ENCODE measurements around the gene SLC6A6. TPM values are rescaled to one million over a fixed set of nuclear protein-coding genes. Genes with fewer than 3 reads are reported as not detected.

Gene SLC6A6
- total RNA-seq, 2 experiments from 2014 or later = 27.8 to 31.2 TPM

DNA sequence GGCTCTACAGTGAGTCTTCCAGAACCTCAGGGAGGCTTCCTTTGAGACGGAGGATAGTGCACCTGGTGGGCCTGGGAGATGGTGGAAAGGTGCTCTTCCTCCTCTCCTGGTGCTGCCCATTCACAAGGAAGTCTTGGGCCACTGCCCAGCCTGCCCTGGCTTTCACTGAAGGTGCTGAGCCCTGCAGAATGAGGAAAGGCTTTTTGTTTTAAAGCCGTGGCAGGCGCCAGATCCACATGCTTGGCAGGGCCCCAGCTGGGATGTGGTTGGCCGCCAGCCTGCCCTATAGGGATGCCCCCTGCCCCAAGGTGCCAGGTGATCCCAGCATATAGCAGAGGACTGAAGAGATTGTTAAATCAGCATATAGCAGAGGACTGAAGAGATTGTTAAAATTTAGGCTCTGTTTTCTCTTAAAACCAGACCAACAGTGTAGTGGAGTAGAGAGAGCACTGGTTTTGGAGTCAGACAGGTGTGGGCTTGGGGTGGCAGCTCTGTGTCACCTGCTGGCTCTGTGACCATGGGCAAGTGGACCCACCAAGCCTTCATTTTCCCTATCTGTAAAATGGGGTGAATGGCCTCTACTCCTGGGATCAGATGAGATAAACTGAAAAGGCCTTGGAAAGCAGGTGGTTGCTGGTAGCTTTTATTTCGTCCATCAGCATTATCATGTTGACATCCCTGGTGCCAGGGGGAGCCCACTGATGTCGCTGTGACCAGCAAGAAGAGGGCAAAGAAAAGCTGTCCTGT, 53.3 kb downstream of the SLC6A6 start:
- ATAC-seq (ENCODE audit: poor library complexity) = no peak
- TF ChIP-seq, protein P1, sequence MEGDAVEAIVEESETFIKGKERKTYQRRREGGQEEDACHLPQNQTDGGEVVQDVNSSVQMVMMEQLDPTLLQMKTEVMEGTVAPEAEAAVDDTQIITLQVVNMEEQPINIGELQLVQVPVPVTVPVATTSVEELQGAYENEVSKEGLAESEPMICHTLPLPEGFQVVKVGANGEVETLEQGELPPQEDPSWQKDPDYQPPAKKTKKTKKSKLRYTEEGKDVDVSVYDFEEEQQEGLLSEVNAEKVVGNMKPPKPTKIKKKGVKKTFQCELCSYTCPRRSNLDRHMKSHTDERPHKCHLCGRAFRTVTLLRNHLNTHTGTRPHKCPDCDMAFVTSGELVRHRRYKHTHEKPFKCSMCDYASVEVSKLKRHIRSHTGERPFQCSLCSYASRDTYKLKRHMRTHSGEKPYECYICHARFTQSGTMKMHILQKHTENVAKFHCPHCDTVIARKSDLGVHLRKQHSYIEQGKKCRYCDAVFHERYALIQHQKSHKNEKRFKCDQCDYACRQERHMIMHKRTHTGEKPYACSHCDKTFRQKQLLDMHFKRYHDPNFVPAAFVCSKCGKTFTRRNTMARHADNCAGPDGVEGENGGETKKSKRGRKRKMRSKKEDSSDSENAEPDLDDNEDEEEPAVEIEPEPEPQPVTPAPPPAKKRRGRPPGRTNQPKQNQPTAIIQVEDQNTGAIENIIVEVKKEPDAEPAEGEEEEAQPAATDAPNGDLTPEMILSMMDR (IDR thresholded peaks at IDR 0.05) = no peak
- Histone ChIP-seq H3K27ac (ENCODE audit: low read depth in 1 of 2, low read length in 2 of 2) (no peak overlapping the region), H3K4me1 (ENCODE audit: insufficient read depth, low read length) (no peaks in the 10 kb centered on the region), H3K9me3 (ENCODE audit: control insufficient read depth in 1 of 2, insufficient read depth in 1 of 2, low read length in 2 of 2) (no peaks in the 10 kb centered on the region), H3K4me3 (ENCODE audit: low read length) (no peak overlapping the region), H3K27me3 (ENCODE audit: control insufficient read depth in 1 of 2, insufficient read depth in 2 of 2, low read length in 2 of 2) (no peaks in the 10 kb centered on the region), H3K36me3 (ENCODE audit: insufficient read depth, low read length) (peaks cover 71% of the 10 kb centered on the region)
- H3K27ac Mint-ChIP-seq = no peak overlapping the region
- CTCF ChIA-PET = interaction anchor here (0.7 kb wide), 1 partner anchor 50 kb away, joined by 3 read pairs; no protein-coding TSS in a partner anchor
- no peak for DNase-seq
- intact Hi-C loops (cut with DNase I, micrococcal nuclease) = no loop called here
- no peaks in the 10 kb centered on the region for H3K27me3 Mint-ChIP-seq
- H3K4me1 Mint-ChIP-seq (ENCODE audit: low read depth) = no peaks in the 10 kb centered on the region
- POLR2A ChIA-PET = no interaction called here
- H3K9me3 Mint-ChIP-seq = no peaks in the 10 kb centered on the region
- no peak overlapping the region for H3K4me3 Mint-ChIP-seq
- peaks cover 66% of the 10 kb centered on the region for H3K36me3 Mint-ChIP-seq (ENCODE audit: low read depth)

DNA sequence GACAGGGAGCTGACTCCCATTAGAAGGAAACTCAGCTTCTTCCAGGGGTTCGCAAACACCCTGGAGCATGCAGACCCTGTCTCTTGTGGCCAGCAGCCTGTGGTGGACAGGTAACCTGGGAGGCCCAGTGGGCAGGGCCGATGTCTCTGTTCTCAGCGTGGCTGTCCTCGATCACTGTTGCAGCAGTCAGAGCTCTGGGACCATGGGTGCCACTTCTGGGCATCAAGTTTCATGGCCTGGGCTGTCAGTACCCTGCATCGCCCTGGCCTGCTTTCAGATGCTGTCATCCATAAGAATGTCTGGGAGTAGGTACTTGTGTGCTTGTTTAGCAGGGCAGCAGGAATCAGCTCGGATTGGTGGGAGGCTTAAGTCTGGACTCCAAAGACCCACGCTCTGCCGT, 54.4 kb downstream of the SLC6A6 start:
- intact Hi-C loops (cut with DNase I, micrococcal nuclease) = no loop called here

DNA sequence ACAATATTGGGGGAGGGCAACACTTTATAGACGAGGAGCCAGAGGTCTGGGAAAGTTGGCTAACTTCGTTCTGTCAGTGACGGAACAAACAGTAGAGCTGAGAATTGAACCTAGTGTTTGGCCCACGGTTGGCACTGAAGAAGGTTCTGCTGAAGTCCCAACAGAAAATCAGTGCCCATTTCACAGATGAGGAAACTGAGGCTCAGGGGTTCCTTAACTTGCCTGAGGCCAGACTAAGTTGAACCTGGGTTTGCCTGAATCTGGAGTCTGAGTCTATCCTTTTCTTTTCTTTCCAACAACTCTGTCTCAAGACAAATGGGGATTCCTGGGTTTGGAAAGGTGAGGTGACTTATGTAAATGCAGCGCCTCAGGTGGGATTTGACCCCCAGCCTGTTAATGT, 55.1 kb downstream of the SLC6A6 start:
- H3K4me1 ChIP-seq (ENCODE audit: insufficient read depth, low read length) = no peaks in the 10 kb centered on the region
- Mint-ChIP-seq H3K27me3 (no peaks in the 10 kb centered on the region), H3K4me3 (no peak overlapping the region), H3K27ac (no peak overlapping the region), H3K4me1 (ENCODE audit: low read depth) (no peaks in the 10 kb centered on the region), H3K36me3 (ENCODE audit: low read depth) (peaks cover 58% of the 10 kb centered on the region), H3K9me3 (no peaks in the 10 kb centered on the region)
- H3K36me3 ChIP-seq (ENCODE audit: insufficient read depth, low read length) = peaks cover 66% of the 10 kb centered on the region
- no peak overlapping the region for H3K27ac ChIP-seq (ENCODE audit: low read depth in 1 of 2, low read length in 2 of 2)
- no peak for DNase-seq
- H3K27me3 ChIP-seq (ENCODE audit: control insufficient read depth in 1 of 2, insufficient read depth in 2 of 2, low read length in 2 of 2) = no peaks in the 10 kb centered on the region
- no peak overlapping the region for H3K4me3 ChIP-seq (ENCODE audit: low read length)
- H3K9me3 ChIP-seq (ENCODE audit: control insufficient read depth in 1 of 2, insufficient read depth in 1 of 2, low read length in 2 of 2) = no peaks in the 10 kb centered on the region
- POLR2A ChIA-PET = no interaction called here
- no peak for ATAC-seq (ENCODE audit: poor library complexity)
- intact Hi-C loops (cut with DNase I, micrococcal nuclease) = no loop called here
- TF ChIP-seq, protein P1 (IDR thresholded peaks at IDR 0.05) = no peak
- CTCF ChIA-PET = no interaction called here

More for the DNA sequence above, 54.4 kb downstream of the SLC6A6 start:
- ATAC-seq (ENCODE audit: poor library complexity) (no peak), DNase-seq (no peak)
- POLR2A ChIA-PET = no interaction called here
- Mint-ChIP-seq H3K4me1 (ENCODE audit: low read depth) (no peaks in the 10 kb centered on the region), H3K36me3 (ENCODE audit: low read depth) (peaks cover 56% of the 10 kb centered on the region), H3K9me3 (no peaks in the 10 kb centered on the region), H3K27me3 (no peaks in the 10 kb centered on the region), H3K4me3 (no peak overlapping the region), H3K27ac (no peak overlapping the region)
- Histone ChIP-seq H3K9me3 (ENCODE audit: control insufficient read depth in 1 of 2, insufficient read depth in 1 of 2, low read length in 2 of 2) (no peaks in the 10 kb centered on the region), H3K27me3 (ENCODE audit: control insufficient read depth in 1 of 2, insufficient read depth in 2 of 2, low read length in 2 of 2) (no peaks in the 10 kb centered on the region), H3K4me1 (ENCODE audit: insufficient read depth, low read length) (no peaks in the 10 kb centered on the region), H3K36me3 (ENCODE audit: insufficient read depth, low read length) (peaks cover 69% of the 10 kb centered on the region), H3K4me3 (ENCODE audit: low read length) (no peak overlapping the region), H3K27ac (ENCODE audit: low read depth in 1 of 2, low read length in 2 of 2) (no peak overlapping the region)
- CTCF ChIA-PET = no interaction called here
- TF ChIP-seq, protein P1 (IDR thresholded peaks at IDR 0.05) = no peak

Data from CD4-positive, alpha-beta T cell (primary cell).